ENCODE data around the gene CRX.
"Not testable (repeated sequence)": the region's sequence is repeated elsewhere in the genome, so short reads cannot be mapped to it uniquely, and the experiment has no call there.

DNA sequence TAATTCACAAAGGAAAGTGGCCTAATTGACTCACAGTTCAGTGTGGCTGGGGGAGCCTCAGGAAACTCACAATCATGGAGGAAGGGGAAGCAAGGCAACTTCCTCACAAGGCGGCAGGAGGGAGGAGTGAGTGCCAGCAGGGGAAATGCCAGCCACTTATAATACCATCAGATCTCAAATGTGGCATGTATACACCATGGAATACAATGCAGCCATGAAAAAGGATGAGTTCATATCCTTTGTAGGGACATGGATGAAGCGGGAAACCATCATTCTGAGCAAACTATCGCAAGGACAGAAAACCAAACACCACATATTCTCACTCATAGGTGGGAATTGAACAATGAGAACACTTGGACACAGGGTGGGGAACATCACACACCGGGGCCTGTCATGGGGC is 57.6 kb downstream of the CRX start:
- TF ChIP-seq EZH2 (IDR thresholded peaks at IDR 0.05; ENCODE audit: insufficient read depth, poor library complexity, severe bottlenecking); EZH2phosphoT487 (IDR thresholded peaks at IDR 0.05; ENCODE audit: insufficient read depth, low read depth): not testable (repeated sequence)

Data from GM23248 (cell line).